Frontal cortex (tissue), 4 donors: ENCODE data around the gene SMAD9. TPM values are rescaled to one million over a fixed set of nuclear protein-coding genes. Genes with fewer than 3 reads are reported as not detected.

ENCODE experiments used
- DNase-seq, 2 donors: peaks; one replicate each; pipeline ENCODE4 v3.0.0; 2012; ENCODE audit warnings: low spot score in 2 of 2
- FAIRE-seq: peaks from 2 replicates; lab custom pipeline; 2012; peaks lifted over from hg19 to GRCh38; lab: Jason Lieb, UNC
- total RNA-seq: library from RNA; depleted of rRNA; stranded (reverse); fragments of >200 nt; gene quantifications from one replicate; pipeline ENCODE4 v1.2.3, GENCODE V29; 2014
- donor health status: control.
- donor health status: control.
- donor health status: control.

SMAD9 gene
- total RNA-seq, 1 donor from 2014 or later: 9.8 TPM

GRCh38 chr13:36822785-36823184 is 97.3 kb downstream of the SMAD9 start:
- DNase-seq (no peak), FAIRE-seq (no peak)

- FAIRE-seq (no peak), DNase-seq (peak in 1 of 2 donors; percentile 9)
These were observed 99.8 kb downstream of the SMAD9 start for GRCh38 chr13:36820222-36820621.

GRCh38 chr13:36819739-36820090 is 100.3 kb downstream of the SMAD9 start:
- DNase-seq: peak; percentile 15 to 33
- no peak for FAIRE-seq

GRCh38 chr13:36818804-36819738 is 101.0 kb downstream of the SMAD9 start, which contains the start of gene RFXAP:
Gene RFXAP, plus strand, starts transcription at chr13:36819222. Its CDS starts 136 bp downstream, at chr13:36819358.
- no peak for FAIRE-seq

GRCh38 chr13:36817996-36818803 is 101.8 kb downstream of the SMAD9 start:
- FAIRE-seq: no peak
- no peak for DNase-seq

More at GRCh38 chr13:36818804-36819738, 101.0 kb downstream of the SMAD9 start, which contains the start of gene RFXAP:
- peak; percentile 90 to 92 for DNase-seq

GRCh38 chr13:36815062-36815461 is 105.0 kb downstream of the SMAD9 start:
- no peak for DNase-seq
- no peak for FAIRE-seq

GRCh38 chr13:36814465-36814864 is 105.6 kb downstream of the SMAD9 start:
- FAIRE-seq: no peak
- no peak for DNase-seq

- DNase-seq: no peak
- no peak for FAIRE-seq
These were observed 106.8 kb downstream of the SMAD9 start for GRCh38 chr13:36813225-36813624.

- FAIRE-seq (no peak), DNase-seq (no peak)
These were observed 112.4 kb downstream of the SMAD9 start for GRCh38 chr13:36807616-36808015.

GRCh38 chr13:36806102-36806501 is 113.9 kb downstream of the SMAD9 start:
- no peak for FAIRE-seq
- DNase-seq: no peak

GRCh38 chr13:36804588-36804987 is 115.5 kb downstream of the SMAD9 start:
- no peak for DNase-seq
- FAIRE-seq: no peak

GRCh38 chr13:36801035-36801434 is 119.0 kb downstream of the SMAD9 start:
- DNase-seq (no peak), FAIRE-seq (no peak)

- DNase-seq (no peak), FAIRE-seq (no peak)
These were observed 124.0 kb downstream of the SMAD9 start for GRCh38 chr13:36796052-36796451.

GRCh38 chr13:36795463-36795862 is 124.6 kb downstream of the SMAD9 start:
- DNase-seq (no peak), FAIRE-seq (no peak)

Other genes with a start within 250 kb of the SMAD9 start
- 8.6 TPM for gene SERTM1, start 246.2 kb downstream of the SMAD9 start, total RNA-seq
- 5.3 TPM for gene RFXAP, start 101.0 kb downstream of the SMAD9 start, total RNA-seq
- gene ALG5, start 79.1 kb upstream of the SMAD9 start, total RNA-seq: 21.2 TPM
- gene EXOSC8, start 80.5 kb upstream of the SMAD9 start, total RNA-seq: 31.8 TPM
- 62.0 TPM for gene SUPT20H, start 139.4 kb upstream of the SMAD9 start, total RNA-seq
- not detected for gene CSNK1A1L, start 185.4 kb upstream of the SMAD9 start, total RNA-seq